Ovary (tissue), 3 donors: ENCODE results near the gene PLOD1.

Experiments
- CTCF ChIP-seq, 3 donors: fragments of 450-650 bp in 2 of 3; fragments of 200-600 bp in 1 of 3; IDR thresholded peaks; one replicate each; pipeline versions ENCODE4 v1.5.1 to v1.8.0; 2016 to 2022; ENCODE audit warnings: antibody characterized with exemption in 3 of 3, mild to moderate bottlenecking in 1 of 3
- POLR2A ChIP-seq: fragments of 450-650 bp; IDR thresholded peaks from one replicate; pipeline ENCODE4 v1.6.1; 2017; ENCODE audit warnings: antibody characterized with exemption, mild to moderate bottlenecking, moderate library complexity
- donor health status: DM: no; HTN: no; CAD: no.

DNA sequence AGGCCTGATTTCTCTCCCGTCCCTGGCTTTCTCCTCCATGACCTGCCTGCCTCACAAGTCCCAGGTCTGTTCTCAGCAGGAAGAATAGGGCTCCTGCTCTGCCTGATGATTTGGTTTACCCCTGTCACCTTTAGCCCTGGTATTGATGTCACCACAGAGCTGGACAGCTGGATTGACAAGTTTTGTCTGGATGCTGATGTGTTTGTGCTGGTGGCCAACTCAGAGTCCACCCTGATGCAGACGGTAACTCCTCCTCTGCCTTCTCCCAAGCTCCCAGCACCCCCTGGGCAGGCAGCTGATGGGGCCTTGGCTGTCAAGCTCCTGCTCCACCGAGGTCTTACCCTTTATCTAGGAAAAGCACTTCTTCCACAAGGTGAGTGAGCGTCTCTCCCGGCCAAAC is 64.1 kb downstream of the PLOD1 start:
- no peak for TF ChIP-seq CTCF (IDR thresholded peaks at IDR 0.05)
- TF ChIP-seq POLR2A = no peak
